IPS-NIHi11 (cell line): ENCODE data around the gene STX5.
A peak's percentile ranks its signal among the peaks of the same experiment; 100 is the strongest.
"Not testable (repeated sequence)": the region's sequence is repeated elsewhere in the genome, so short reads cannot be mapped to it uniquely, and the experiment has no call there.

Experiments
- DNase-seq: peaks from one replicate; pipeline ENCODE4 v3.0.0; 2012; ENCODE audit warnings: mixed read lengths, low spot score

Gene STX5

DNA sequence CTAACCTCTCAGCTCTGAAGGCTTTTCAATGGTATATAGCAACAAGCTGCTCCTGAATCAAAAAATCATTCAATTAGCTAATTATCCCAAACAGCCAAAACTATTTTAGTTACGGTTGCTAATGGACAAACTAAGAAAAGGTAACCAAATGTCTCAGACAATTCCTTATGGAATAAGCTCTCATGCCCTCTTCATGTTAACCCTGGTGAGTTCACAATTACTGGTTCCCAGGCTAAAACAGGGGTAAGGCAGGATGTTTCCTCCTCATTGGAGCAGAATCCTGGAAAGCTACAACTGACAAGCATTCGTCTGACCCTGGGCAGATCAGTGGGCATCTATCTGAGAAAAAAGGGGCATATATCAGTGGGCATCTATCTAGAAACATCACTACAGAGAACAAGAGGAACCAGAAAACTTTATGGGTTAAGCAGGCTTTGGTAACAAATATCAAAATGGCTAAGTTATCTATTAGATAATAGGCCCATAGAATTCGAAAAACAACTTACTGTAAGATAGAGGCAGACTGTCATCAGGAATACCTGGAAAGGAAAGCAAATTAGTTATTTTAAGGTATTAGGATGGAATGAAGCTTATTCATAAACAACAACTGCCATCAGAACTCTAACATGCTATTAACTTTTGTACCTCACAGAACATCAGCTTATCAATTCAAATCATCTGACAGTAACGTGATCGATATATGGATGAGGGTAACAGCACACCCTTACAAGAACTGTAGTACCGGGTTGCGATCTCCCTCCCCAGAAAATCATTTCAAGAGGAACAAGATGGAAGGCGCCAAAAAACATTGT, 22.4 kb upstream of the STX5 start:
- no peak for DNase-seq

DNA sequence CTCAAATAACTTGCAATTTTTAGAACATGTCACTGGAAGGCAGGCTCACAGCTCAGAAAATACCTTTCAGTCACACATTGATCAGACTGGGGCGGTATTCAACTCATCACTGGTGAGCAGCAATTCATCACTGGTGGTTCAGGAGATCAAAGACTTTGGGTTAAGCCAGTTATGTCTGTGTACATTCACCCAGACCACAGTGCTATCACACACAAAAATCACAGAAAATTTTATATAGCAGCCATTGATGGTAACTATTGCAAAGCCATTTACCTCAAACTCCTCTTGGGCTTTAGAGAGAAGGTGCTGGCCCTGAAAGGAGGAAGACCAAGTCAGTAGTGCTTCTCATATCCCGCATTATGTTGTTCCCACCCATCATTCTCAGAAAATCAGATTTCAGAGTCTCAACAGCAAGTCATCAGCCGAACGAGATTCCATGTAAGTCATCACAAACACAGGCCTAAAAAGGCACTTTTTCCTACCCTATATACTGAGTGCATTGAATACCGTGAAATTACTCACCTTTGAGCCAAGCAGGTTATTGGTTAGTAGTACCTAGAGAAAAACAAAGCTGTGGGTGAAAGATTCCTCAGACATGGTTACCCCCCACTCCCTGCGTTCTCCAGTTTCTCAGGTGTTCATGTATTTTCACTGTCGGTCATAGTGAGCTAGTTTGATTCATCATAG, 21.6 kb upstream of the STX5 start:
- no peak for DNase-seq

DNA sequence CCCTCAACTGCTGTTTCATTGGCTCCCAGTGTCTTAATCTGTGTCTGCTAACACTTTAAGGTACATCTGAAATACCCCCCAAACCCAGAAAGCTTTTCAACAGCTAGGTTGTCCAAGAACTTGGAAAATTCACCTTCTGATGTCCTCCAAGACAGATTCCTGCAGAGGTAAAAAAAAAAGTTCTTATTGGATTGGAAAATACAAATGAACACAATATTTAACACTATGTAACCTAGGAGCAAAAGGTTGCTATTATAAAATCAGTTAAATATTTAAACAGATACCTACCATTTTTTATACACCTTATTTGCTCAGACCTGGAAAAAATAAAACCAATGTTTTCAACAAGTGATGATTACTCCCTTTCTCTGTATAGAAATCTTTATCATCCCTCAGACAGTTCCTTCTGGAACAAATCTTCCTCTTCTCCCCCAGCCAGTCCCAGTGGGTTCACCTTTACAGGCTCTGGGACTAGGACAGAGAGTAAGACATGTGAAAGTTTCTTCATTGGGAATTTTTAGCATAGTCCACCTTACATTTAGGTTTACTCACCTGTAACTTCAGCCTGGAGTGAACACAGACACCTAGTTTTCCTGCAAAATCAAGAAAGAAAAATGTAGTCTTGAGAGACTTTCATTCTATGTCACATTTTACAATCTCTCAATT, 20.8 kb upstream of the STX5 start:
- no peak for DNase-seq

DNA sequence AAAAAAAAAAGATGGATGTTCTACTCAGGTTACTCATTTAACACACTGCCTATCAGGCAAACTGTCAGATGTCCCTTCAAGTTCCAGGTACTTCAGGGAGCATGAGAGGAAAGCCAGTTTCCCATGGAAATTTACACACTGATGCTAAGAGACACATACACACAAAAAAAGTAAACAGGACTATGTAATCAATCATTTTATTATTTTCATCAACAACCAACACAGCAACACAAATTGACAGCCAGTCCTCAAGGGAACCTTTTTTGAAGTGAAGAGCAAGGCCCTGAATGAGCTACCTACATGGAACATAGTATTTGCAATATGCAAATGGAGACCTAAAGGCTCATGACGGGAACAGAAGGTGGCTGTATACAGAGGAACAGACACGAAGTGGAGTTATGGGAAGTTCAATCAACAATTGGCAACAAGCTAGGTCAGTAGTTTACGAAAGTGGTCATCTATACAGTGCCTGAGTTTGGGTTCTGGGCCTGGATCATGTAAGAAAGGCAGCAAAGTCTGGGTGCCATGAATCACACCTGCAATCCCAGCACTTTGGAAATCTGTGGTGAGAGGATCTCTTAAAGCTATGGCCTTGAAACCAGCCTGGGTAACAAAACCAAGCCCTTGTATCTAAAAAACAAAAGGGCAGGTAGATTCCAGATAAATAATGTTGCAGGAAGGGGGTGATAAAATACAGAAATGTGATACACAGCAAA, 20.1 kb upstream of the STX5 start:
- no peak for DNase-seq

DNA sequence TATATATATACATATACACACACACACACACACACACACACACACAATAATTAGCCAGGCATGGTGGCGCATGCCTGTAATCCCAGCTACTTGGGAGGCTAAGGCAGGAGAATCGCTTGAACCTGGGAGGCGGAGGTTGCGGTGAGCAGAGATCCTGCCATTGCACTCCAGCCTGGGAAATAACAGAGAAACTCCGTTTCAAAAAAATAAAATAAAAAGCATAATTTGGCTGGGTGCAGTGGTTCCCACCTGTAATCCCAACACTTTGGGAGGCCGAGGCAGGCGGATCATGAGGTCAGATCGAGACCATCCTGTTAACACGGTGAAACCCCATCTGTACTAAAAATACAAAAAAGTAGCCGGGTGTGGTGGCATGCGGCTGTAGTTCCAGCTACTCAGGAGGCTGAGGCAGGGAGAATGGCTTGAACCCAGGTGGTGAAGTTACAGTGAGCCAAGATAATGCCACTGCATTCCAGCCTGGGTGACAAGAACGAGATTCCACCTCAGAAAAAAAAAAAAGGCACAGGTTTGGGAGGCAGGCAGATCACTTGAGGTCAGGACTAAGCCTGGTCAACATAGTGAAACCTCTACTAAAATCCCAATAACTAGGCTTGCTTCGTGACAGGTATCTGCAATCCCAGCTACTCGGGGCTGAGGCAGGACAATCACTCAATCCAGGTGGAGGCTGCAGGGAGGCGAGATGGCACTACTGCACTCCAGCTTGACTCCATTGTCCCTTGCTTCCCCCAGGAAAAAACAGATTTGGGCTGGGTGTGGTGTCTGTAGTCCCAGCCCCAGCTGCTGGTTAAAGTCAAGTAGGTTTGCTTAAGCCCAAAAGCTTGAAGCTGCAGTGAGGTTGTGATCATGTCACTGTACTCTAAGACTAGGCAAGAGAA, 19.3 kb upstream of the STX5 start:
- DNase-seq, result no peak

DNA sequence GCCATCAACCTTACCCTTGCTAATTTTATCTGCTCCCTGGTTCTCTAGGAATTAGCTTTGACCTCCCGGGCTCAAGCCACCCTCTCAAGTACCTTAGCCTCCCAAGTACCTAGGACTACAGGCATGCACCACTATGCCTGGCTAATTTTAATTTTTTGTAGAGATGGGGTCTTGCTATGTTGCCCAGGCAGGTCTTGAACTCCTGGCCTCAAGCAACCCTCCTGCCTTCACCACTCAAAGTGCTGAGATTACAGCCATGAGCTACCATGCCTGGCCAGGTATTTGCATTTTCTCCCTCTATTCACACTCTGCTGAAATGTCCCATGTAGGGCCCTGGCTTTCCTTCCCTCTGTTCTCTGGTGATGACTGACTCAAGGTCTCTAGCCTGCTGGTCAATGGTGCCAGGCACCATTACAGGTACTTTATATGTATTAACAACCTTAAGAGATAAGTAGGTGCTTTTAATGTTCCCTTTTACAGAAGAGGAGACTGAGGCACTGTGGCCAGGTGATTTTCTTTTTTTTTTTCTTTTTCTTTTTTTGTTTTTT, 16.0 kb upstream of the STX5 start:
- DNase-seq, result no peak

DNA sequence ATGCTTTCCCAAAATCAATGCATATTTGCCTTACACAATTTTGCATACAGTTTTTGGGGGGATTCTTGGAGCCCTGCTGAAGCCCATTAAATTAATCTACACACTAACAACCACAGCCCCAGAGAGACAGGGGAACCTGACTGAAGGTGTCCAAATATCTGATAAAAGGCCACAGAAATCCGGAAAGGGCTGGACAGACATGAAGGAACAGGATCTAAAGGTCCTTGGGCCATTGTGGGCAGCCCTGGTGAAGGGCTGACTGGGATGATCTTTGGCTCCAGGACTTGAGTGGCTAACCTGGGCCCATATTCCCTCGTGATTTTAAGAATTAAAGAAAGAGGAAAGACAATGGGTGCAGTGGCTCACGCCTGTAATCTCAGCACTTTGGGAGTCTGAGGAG, 14.3 kb upstream of the STX5 start:
- DNase-seq, result no peak

DNA sequence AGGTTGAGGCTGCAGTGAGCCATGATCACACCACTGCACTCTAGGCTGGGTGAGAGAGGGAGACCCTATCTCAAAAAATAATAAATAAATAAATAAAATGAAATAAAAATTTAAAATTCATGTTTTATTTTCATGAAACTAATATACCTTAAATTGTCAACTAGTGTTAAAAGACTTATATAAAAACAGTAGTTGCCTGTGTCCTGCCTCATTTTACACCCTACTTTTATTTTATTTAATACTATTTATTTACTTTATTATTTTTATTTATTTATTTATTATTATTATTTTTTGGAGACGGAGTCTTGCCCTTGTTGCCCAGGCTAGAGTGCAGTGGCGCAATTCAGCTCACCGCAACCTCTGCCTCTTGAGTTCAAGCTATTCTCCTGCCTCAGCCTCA, 12.3 kb upstream of the STX5 start:
- DNase-seq, result no peak

DNA sequence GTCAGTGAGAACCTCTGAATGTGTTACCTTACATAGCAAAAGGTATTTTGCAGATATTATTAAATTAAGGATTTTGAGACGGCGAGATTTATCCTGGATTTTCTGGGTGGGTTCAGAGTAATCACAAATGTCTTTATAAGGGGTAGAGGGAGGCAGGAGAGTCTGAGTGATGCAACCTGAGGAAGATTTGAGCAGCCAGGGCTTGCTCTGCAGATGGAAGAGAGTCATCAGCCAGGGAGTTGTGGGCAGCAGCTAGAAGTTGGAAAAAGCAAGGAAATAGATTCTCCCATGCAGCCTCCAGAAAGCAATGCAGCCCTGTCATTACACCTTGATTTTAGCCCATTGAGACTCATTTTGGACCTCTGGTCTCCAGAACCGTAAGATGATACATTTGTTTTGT, 11.6 kb upstream of the STX5 start:
- DNase-seq, result no peak

DNA sequence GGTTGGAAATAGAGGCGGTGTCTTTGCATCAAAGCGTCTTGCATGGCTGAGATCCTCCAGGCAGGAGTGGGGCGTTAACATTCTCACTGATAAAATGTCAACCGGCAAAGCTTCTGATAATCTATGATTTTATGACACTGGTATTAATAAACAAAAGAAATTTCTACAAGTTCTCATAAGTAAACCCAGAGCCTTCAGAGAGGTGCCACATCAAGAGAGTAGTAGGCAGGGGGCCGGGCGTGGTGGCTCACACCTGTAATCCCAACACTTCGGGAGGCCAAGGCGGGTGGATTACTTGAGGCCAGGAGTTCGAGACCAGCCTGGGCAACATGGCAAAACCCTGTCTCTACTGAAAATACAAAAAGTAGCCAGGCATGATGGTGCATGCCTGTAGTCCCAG, 11.0 kb upstream of the STX5 start:
- not testable (repeated sequence) for DNase-seq

DNA sequence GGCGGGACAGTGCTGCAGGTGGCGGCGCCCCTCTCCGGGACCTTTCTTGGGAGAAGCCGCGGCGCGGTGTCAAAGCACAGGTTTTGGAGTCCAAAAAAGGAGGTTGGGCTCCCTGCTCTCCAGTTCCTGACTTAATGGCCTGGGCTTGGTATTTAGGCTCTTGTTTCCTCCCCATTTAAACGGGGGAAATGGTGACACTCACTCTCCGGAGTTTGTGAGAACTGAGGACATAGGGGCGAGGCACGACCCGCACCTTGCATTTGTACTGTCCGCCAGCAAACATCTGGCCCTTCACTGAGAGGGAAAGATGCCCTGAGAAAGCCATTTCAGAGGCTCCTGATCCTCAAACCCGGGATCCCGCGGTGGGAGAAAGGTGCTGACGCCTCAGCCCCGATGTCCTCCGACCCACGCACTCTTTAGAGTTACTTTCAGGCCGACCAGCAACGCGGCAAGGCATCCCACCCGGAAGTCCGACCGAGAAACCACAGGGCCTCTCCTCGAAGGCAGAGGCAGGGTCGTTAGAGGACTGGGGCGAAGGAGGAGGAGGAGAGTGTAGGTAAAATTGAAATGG, 10.4 kb upstream of the STX5 start:
- peak; percentile 41 for DNase-seq

DNA sequence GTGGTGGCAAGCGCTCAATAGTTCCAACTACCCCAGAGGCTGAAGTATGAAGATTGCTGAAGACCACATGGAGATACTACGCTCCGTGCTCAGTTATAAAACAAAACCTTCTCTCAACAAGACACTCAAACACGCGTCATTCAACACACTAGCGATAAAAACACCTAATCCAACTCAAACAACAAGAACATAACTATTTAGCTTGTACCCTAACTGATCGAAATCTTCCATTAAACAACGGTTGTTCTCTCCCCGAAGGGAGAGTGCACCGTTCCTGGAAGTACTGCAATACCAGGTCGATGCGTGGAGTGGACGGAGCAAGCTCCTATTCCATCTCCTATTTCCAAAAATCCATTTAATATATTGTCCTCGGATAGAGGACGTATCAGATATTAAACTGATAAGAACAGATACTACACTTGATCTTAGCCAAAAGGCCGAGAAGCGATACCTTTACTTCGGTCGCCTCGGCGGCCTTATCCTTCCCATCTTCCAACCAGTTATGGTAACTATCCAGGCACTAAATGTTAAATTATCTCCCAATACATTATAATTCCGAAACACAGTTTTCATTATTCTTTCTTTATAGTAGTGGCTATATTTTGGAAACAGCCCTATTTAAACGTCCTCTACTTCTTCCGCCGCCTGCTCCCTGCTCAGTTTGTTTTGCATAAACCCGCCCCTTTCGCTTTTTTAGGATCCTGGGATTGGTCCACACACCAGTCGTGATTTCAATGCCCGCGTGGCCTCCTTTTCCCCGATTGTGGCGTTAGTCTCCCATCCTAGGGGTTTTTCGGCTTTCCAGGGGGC, 9.7 kb upstream of the STX5 start:
- DNase-seq, result peak; percentile 96

DNA sequence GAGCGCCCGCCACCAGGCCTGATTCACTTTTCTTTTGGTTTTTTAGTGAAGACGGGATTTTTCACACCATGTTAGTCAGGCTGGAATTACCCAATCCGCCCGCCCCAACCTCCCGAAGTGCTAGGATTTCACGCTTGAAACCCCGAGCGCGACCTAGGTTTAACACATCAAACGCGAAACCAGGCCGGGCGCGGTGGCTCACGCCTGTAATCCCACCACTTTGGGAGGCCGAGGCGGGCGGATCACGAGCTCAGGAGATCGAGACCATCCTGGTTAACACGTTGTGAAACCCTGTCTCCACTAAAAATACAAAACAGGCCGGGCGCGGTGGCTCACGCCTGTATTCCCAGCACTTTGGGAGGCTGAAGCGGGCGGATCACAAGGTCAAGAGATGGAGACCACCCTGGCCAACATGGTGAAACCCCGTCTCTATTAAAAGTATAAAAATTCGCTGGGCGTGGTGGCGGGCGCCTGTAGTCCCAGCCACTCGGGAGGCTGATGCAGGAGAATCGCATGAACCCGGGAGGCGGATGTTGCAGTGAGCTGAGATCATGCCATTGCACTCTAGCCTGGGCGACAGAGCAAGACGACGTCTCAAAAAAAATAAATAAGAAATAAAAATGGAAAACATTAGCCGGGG, 9.0 kb upstream of the STX5 start:
- peak; percentile 22 for DNase-seq

DNA sequence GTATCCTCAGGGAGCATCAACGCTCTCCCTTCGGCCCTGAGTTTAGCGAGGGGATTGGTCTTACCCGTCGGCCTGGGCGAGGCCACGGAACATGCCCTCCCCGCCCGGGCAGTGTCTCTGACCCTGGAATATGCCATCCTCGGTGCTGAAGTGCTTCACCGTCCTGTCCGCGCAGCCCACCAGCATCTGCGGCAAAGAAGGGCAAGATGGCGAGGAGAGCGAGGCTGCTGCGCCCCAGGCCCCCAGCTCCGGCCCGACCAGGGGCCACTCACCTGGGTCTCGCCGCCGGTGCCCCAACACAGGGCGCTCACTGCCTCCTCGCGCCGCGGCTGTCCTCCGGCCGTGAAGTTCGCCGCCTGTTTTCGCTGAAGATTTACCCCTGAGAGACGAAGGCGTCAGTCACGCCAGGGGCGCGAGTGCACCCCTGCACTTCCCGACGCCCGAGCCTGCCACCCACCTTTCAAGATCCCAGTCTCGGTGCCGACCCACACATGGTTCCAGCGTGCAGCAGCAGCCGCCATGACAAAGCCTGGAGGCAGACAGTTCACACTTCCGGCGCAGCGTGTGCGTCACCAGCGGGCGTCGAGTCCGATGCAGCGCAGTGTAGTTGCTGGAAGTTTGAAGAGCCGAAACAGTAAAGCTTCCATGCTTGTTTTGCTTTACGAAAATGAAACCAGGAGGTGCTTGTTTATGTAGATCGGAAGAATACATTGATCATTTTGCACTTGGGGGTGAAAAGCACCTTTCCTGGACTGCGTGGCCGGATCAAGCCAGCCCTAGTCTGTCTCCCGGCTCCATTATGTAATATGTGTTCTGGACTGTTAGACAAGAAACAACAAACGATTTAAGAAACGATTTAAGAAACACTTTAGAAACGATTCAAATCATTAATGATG, 7.4 kb upstream of the STX5 start, which contains the start of gene WDR74:
Gene WDR74, minus strand, starts transcription at position 541 of the 896 bp plus-strand sequence. Its CDS starts 20 bp downstream, at position 521.
- DNase-seq, result peak; percentile 82

DNA sequence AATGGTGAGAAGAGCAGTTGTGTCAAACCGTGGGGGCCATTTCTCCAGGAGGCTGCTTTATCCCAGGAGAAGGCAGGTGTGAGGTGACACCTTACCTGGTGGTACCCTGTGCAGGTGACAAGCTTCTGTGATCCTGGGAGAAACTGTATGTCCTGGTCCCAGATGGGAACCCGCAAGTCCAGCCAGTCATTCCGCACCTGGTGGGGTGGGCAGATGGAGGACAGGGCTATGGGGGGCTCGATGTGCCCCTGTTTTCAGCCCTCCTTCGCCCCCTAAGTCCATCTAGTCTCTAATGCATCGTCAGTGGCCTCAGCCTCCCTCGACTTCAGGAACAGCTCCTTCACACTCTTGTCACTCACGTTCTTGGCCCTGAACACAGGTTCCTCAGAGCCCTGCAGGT, 3.5 kb upstream of the STX5 start:
- DNase-seq, result no peak

DNA sequence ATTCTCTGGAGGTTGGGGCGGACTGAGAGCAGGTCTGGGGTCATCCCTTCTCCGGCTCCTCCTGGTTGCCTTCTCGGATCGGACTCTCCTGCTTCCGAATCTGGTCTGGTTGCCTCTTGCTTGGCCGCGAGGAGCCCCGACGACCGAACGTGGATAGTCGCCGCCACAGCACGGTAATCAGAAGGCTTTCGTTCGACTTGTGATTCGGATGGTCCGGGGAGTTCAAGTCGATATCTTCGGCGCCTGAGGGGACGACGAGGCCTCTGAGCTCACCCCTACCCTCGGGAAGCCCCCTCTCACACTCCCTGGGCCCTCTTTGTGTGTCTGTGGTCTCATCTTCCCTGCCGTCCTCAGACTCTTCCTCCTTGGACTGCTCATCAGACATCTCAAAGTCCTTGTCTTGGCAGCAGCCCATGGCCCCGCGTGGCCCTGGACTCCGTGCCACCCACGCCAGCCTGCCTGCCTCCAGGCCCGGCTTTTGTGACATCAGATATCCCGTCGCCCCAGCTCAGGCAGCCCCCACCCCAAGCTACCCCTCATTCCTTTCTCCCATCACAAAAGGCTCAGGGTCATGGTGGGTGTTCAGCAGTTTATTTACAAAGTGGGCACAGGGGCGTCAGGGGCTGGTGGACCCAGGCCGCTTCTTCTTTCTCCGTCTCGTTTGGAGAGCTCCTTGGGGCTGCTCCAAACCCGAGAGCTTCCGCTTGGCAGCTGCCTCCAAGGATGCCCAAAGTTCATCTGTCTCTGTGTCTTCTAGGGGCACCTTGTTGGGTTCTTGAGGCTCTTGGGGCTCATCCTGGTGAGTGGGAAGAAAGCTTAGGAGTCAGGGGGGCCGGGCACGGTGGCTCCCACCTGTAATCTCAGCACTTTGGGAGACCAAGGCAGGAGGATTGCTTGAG, 734 bp upstream of the STX5 start, which contains the start of gene TEX54:
Gene TEX54, minus strand, starts transcription at position 506 of the 899 bp plus-strand sequence.
- DNase-seq, result peak; percentile 15

DNA sequence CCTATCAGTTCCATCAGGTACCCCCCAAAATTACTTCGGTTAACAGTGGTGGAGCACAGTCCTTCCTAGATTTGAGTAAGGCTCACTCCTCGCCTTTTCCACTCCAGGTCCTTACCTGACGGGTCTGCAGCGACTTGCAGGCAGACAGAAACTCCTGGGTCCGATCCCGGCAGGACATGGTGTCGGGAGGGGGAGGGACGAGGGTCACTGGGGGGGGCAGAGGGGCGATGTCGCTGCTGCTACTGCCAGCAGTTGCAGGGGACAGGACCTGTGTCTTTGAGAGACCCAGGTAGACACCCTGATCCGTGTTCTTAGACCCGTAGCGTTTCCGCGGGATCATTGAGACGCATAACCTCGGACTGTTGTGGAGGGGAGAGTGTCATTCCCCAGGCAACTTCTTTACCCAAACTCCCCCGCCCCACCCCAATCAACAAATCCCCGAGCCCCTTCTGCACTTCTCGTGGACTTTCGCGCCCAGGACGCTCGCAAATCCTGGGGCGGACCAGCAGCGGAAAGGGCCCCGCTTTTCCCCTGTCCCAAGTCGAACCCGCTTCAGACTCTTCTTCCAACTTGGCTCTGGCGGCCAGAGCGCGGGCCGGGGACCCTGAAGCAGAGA, 839 bp downstream of the STX5 start:
- peak; percentile 65 for DNase-seq
